Left ventricle myocardium inferior (tissue), 1 donor: ENCODE data around the gene MITF. TPM values are rescaled to one million over a fixed set of nuclear protein-coding genes. Genes with fewer than 3 reads are reported as not detected.

ENCODE experiments used
- DNase-seq: peaks from one replicate; pipeline ENCODE4 v3.0.0-alpha.2; 2020
- H3K27ac ChIP-seq: fragments of 200-600 bp; replicated peaks from 2 replicates; pipeline ENCODE4 v1.8.0; 2021
- H3K27me3 ChIP-seq: fragments of 200-600 bp; 2 replicates; pipeline ENCODE4 v1.8.0; 2021; ENCODE audit warnings: low read depth
- H3K36me3 ChIP-seq: fragments of 200-600 bp; 2 replicates; pipeline ENCODE4 v1.8.0; 2021
- H3K4me1 ChIP-seq: fragments of 200-600 bp; 2 replicates; pipeline ENCODE4 v1.8.0; 2021
- H3K4me3 ChIP-seq: fragments of 200-600 bp; 2 replicates; pipeline ENCODE4 v1.8.0; 2021; ENCODE audit warnings: mild to moderate bottlenecking, moderate library complexity
- H3K9me3 ChIP-seq: fragments of 200-600 bp; replicated peaks from 2 replicates; pipeline ENCODE4 v1.8.0; 2021
- intact Hi-C: fragments of 100-400 bp; cut with micrococcal nuclease; formaldehyde crosslinking; loops from one replicate; pipeline ENCODE4 v1.11.0; 2022
- total RNA-seq: library from RNA; stranded (reverse); fragmentation: NEBNext Ultra II Directional; extraction: Animal tissue kit (Norgen Biotek cat#: 25700); gene quantifications from one replicate; pipeline ENCODE4 v1.2.1, GENCODE V29; 2021
- TF ChIP-seq, protein P1 (sequence below): fragments of 200-600 bp; IDR thresholded peaks from 2 replicates; pipeline ENCODE4 v1.8.0; 2021; ENCODE audit warnings: antibody characterized with exemption, mild to moderate bottlenecking, borderline replicate concordance
- donor health status: DM: no; HTN: yes; CAD: no; lungs with severe emphysema.

MITF gene
- total RNA-seq, 1 donor from 2014 or later = 81.9 TPM

DNA sequence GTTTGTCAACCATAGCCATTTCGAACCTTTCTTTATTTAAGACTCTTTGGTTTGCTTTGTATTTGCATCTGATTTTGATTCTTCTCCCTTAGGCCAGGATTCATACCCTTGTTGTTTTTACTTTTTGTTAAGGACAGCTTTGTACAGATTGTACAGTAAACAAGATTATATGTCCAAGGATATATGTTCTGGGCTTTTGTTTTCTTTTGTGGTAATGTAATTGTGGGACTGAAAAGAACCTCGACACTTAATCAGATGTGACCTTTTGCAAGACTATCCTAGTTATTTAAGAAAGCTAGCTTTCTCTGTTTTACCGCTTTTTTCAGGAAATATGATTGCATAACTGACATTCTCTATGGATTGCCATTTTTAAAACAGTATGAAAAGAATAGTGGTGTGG, 193.2 kb downstream of the MITF start:
- TF ChIP-seq, protein P1, sequence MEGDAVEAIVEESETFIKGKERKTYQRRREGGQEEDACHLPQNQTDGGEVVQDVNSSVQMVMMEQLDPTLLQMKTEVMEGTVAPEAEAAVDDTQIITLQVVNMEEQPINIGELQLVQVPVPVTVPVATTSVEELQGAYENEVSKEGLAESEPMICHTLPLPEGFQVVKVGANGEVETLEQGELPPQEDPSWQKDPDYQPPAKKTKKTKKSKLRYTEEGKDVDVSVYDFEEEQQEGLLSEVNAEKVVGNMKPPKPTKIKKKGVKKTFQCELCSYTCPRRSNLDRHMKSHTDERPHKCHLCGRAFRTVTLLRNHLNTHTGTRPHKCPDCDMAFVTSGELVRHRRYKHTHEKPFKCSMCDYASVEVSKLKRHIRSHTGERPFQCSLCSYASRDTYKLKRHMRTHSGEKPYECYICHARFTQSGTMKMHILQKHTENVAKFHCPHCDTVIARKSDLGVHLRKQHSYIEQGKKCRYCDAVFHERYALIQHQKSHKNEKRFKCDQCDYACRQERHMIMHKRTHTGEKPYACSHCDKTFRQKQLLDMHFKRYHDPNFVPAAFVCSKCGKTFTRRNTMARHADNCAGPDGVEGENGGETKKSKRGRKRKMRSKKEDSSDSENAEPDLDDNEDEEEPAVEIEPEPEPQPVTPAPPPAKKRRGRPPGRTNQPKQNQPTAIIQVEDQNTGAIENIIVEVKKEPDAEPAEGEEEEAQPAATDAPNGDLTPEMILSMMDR = no peak
- peaks cover 46% of the 10 kb centered on the region for H3K4me1 ChIP-seq
- intact Hi-C loops = no loop called here
- DNase-seq = no peak
- H3K9me3 ChIP-seq = no peaks in the 10 kb centered on the region
- H3K27me3 ChIP-seq = no peaks in the 10 kb centered on the region
- H3K4me3 ChIP-seq = no peak overlapping the region
- peaks cover under 1% of the 10 kb centered on the region for H3K36me3 ChIP-seq
- no peak overlapping the region for H3K27ac ChIP-seq

DNA sequence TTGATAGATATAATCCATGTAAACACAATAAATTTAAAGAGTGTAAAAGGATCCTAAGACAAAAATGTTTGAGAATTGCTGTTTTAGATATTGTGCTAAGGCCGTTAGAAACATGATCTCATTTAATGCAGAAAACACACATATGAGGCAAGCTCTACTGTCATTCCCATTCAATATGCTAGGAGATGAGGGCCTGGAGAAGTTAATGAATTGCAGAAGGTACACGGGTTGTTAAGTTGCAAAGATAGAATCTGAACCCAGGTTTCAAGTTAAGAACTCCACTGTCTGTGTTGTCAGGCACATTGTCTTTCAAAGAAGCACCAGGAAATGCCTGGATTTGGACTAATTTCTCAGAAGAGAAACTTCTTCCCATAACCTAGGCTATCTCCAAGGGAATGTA, 195.1 kb downstream of the MITF start:
- H3K27ac ChIP-seq = no peak overlapping the region
- H3K9me3 ChIP-seq = no peaks in the 10 kb centered on the region
- intact Hi-C loops = no loop called here
- H3K36me3 ChIP-seq = peaks cover 5% of the 10 kb centered on the region
- no peak overlapping the region for H3K4me3 ChIP-seq
- no peaks in the 10 kb centered on the region for H3K27me3 ChIP-seq
- DNase-seq = no peak
- peaks cover 27% of the 10 kb centered on the region for H3K4me1 ChIP-seq
- TF ChIP-seq, protein P1 = no peak

DNA sequence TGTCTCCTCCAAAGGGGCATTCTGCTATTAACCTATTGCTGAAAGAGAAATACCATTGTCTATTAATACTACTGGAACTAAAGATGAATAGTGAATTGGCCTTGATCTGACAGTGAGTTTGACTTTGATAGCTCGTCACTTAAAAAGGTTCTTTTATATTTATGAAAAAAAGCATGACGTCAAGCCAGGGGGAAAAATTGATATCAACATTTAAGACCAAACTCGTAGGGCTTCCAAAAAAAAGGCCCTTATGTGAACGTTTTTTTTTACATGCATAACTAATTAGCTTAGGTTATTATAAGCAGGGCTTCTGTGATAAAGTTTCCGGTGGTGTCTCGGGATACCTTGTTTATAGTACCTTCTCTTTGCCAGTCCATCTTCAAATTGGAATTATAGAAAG, 197.0 kb downstream of the MITF start:
- Histone ChIP-seq H3K27ac (no peak overlapping the region), H3K4me1 (peaks cover 11% of the 10 kb centered on the region), H3K27me3 (no peaks in the 10 kb centered on the region), H3K4me3 (no peak overlapping the region), H3K36me3 (peaks cover 15% of the 10 kb centered on the region), H3K9me3 (no peaks in the 10 kb centered on the region)
- intact Hi-C loops = no loop called here
- no peak for DNase-seq
- TF ChIP-seq, protein P1 = no peak

DNA sequence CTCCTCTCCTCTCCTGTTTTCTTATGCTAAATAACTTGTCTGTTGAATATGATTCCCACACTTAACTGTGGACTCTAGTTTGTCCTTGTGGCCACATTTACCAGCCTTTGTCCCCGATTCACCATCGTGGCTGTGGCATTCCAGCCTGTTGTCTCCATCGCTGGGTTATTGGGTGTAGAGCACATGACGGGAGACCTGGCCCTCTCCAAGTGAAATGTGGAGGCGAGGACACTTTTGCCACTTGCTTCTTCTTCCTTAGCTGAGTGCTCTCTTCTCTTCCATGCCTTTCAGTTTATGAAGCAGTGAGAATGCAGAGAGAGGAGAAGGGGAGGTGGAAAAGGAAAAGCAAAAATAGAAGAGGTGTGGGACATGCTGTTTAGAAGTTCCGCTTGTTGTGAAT, 198.8 kb downstream of the MITF start:
- intact Hi-C loops = no loop called here
- Histone ChIP-seq H3K4me3 (no peak overlapping the region), H3K9me3 (no peaks in the 10 kb centered on the region), H3K27me3 (no peaks in the 10 kb centered on the region), H3K27ac (no peak overlapping the region), H3K4me1 (peaks cover 10% of the 10 kb centered on the region), H3K36me3 (peaks cover 32% of the 10 kb centered on the region)
- no peak for DNase-seq
- TF ChIP-seq, protein P1 = no peak

DNA sequence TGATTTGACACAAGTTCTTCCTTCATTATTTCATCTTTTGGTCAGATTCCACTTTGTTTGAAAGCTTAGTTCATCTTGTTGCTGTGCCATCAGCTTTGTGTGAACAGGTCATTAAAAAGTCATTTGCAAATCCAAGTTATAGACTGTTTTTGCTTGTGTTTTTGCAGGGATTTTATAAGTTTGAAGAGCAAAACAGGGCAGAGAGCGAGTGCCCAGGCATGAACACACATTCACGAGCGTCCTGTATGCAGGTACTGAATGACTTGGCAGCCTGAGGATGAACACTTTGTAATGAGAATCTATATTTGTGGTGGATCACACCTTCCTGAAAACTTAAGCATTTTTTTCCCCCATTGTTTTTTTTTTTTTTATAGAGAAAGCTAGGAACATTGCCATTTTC, 199.7 kb downstream of the MITF start:
- DNase-seq = no peak
- intact Hi-C loops = no loop called here
- peaks cover 33% of the 10 kb centered on the region for H3K36me3 ChIP-seq

More for the DNA sequence above, 199.7 kb downstream of the MITF start:
- Histone ChIP-seq H3K9me3 (no peaks in the 10 kb centered on the region), H3K4me3 (no peak overlapping the region), H3K27me3 (no peaks in the 10 kb centered on the region), H3K27ac (no peak overlapping the region), H3K4me1 (peaks cover 10% of the 10 kb centered on the region)
- TF ChIP-seq, protein P1 = no peak
